H1 (cell line): ENCODE data around the gene FOXN3. TPM values are rescaled to one million over a fixed set of nuclear protein-coding genes. Genes with fewer than 3 reads are reported as not detected.

Experiments used
- CTCF ChIA-PET: fragments of 300-600 bp; sonication (Branson Sonifier 250); formaldehyde crosslinking; loops from one replicate; lab custom pipeline; 2021; ENCODE audit not compliant: partially characterized antibody; lab: Charles Lee
- POLR2A ChIA-PET: fragments of 300-600 bp; sonication (Branson Sonifier 250); formaldehyde crosslinking; loops from one replicate; lab custom pipeline; 2021; ENCODE audit warnings: inconsistent platforms; ENCODE audit not compliant: partially characterized antibody; lab: Charles Lee
- DNase-seq, 2 experiments: peaks; one replicate each; pipeline versions ENCODE4 v3.0.0 to v3.0.0-alpha.2; 2010 to 2022; ENCODE audit warnings: low spot score in 2 of 2, low read depth in 1 of 2, mixed read lengths in 1 of 2
- FAIRE-seq: peaks from 2 replicates; lab custom pipeline; 2011; peaks lifted over from hg19 to GRCh38; lab: Jason Lieb, UNC
- H2AFZ ChIP-seq: 2 replicates; pipeline ENCODE4 v1.8.1; 2012; ENCODE audit warnings: low read length, inconsistent platforms
- H2AK5ac ChIP-seq: 2 replicates; pipeline ENCODE4 v1.6.1; 2013; ENCODE audit warnings: low read depth, low read length
- H2BK120ac ChIP-seq: replicated peaks from 2 replicates; pipeline ENCODE3; 2013; ENCODE audit warnings: low read depth, low read length, inconsistent platforms
- H2BK12ac ChIP-seq: 2 replicates; pipeline ENCODE4 v1.6.1; 2013; ENCODE audit warnings: low read depth, low read length
- H2BK15ac ChIP-seq: 2 replicates; pipeline ENCODE4 v1.6.1; 2013; ENCODE audit warnings: low read length
- H2BK20ac ChIP-seq: 2 replicates; pipeline ENCODE4 v1.6.1; 2013; ENCODE audit warnings: low read length
- H2BK5ac ChIP-seq: 2 replicates; pipeline ENCODE4 v1.6.1; 2013; ENCODE audit warnings: low read depth, low read length
- H3K14ac ChIP-seq: 2 replicates; pipeline ENCODE4 v1.6.1; 2013; ENCODE audit warnings: inconsistent platforms; ENCODE audit not compliant: insufficient read length
- H3K18ac ChIP-seq: 2 replicates; pipeline ENCODE4 v1.6.1; 2013; ENCODE audit warnings: low read length; ENCODE audit errors: extremely low read depth
- H3K23ac ChIP-seq: 2 replicates; pipeline ENCODE4 v1.6.1; 2013; ENCODE audit warnings: inconsistent platforms; ENCODE audit not compliant: insufficient read length
- H3K23me2 ChIP-seq: 2 replicates; pipeline ENCODE4 v1.6.1; 2013; ENCODE audit warnings: low read depth, low read length
- H3K27ac ChIP-seq: 2 replicates; pipeline ENCODE4 v1.6.1; 2011; ENCODE audit warnings: low read depth, low read length, inconsistent platforms
- H3K27me3 ChIP-seq, 4 experiments: replicated peaks in 1 of 4; 1 replicate in 1 of 4; 2 replicates in 3 of 4; pipeline versions ENCODE4 v1.6.1 to v1.8.1; 2011 to 2013; ENCODE audit warnings: low read length in 3 of 4, mild to moderate bottlenecking in 3 of 4, inconsistent platforms in 2 of 4, mixed read lengths in 2 of 4, moderate library complexity in 1 of 4; ENCODE audit not compliant: control insufficient read depth in 3 of 4, insufficient read depth in 3 of 4; ENCODE audit errors: extremely low read depth in 1 of 4
- H3K36me3 ChIP-seq, 4 experiments: 2 replicates each; pipeline versions ENCODE4 v1.6.1 to v1.8.1; 2011 to 2013; ENCODE audit warnings: mild to moderate bottlenecking in 4 of 4, low read length in 3 of 4, moderate library complexity in 2 of 4, control low read depth in 1 of 4, inconsistent platforms in 1 of 4; ENCODE audit not compliant: insufficient read depth in 4 of 4, control insufficient read depth in 2 of 4
- H3K4ac ChIP-seq: replicated peaks from 2 replicates; pipeline ENCODE3; 2013; ENCODE audit warnings: low read length, low read depth, mixed read lengths, inconsistent platforms; ENCODE audit not compliant: insufficient read length
- H3K4me1 ChIP-seq, 4 experiments: replicated peaks in 1 of 4; 1 replicate in 1 of 4; 2 replicates in 3 of 4; pipeline versions ENCODE4 v1.6.1 to v1.8.1; 2011 to 2013; ENCODE audit warnings: low read length in 3 of 4, inconsistent platforms in 2 of 4, mixed read lengths in 1 of 4; ENCODE audit not compliant: insufficient read depth in 4 of 4, control insufficient read depth in 3 of 4
- H3K4me2 ChIP-seq, 2 experiments: 2 replicates each; pipeline versions ENCODE4 v1.6.1 to v1.8.1; 2011 to 2013; ENCODE audit warnings: low read depth in 2 of 2, low read length in 2 of 2, control low read depth in 1 of 2, inconsistent platforms in 1 of 2, mild to moderate bottlenecking in 1 of 2; ENCODE audit not compliant: insufficient read depth in 1 of 2
- H3K4me3 ChIP-seq, 4 experiments: fragments of 200-600, 300-600 bp in 1 of 4; sonication (generic), shearing (Covaris generic), sonication (Bioruptor Twin) in 1 of 4; 2 replicates each; pipeline versions ENCODE4 v1.5.1 to v1.8.1; 2011 to 2016; ENCODE audit warnings: low read length in 4 of 4, low read depth in 3 of 4, control low read depth in 2 of 4, inconsistent platforms in 2 of 4, mild to moderate bottlenecking in 2 of 4, mixed read lengths in 1 of 4, moderate library complexity in 1 of 4; ENCODE audit not compliant: insufficient read depth in 2 of 4; ENCODE audit errors: extremely low read depth in 1 of 4
- H3K56ac ChIP-seq: replicated peaks from 2 replicates; pipeline ENCODE3; 2013; ENCODE audit warnings: low read depth, mild to moderate bottlenecking, mixed read lengths, low read length, inconsistent platforms; ENCODE audit not compliant: insufficient read length
- H3K79me1 ChIP-seq: 2 replicates; pipeline ENCODE4 v1.6.1; 2013; ENCODE audit warnings: low read depth, low read length, control low read depth
- H3K79me2 ChIP-seq, 2 experiments: 2 replicates each; pipeline versions ENCODE4 v1.6.1 to v1.8.1; 2012 to 2013; ENCODE audit warnings: low read length in 2 of 2, mild to moderate bottlenecking in 2 of 2, inconsistent platforms in 1 of 2; ENCODE audit not compliant: insufficient read depth in 2 of 2, control insufficient read depth in 1 of 2
- H3K9ac ChIP-seq, 4 experiments: replicated peaks in 1 of 4; 1 replicate in 1 of 4; 2 replicates in 3 of 4; pipeline versions ENCODE4 v1.6.1 to v1.8.1; 2011 to 2013; ENCODE audit warnings: low read depth in 3 of 4, low read length in 3 of 4, control low read depth in 2 of 4, mild to moderate bottlenecking in 2 of 4, moderate library complexity in 2 of 4, inconsistent platforms in 1 of 4; ENCODE audit errors: extremely low read depth in 1 of 4
- H3K9me3 ChIP-seq, 2 experiments: 2 replicates each; pipeline versions ENCODE4 v1.6.1 to v1.8.1; 2012 to 2013; ENCODE audit warnings: mild to moderate bottlenecking in 2 of 2, moderate library complexity in 2 of 2, control low read depth in 1 of 2, inconsistent platforms in 1 of 2, low read depth in 1 of 2, low read length in 1 of 2, mixed read lengths in 1 of 2; ENCODE audit not compliant: insufficient read depth in 2 of 2
- H4K20me1 ChIP-seq, 2 experiments: replicated peaks in 1 of 2; 2 replicates each; pipeline versions ENCODE3 to v1.8.1; 2011 to 2013; ENCODE audit warnings: inconsistent platforms in 2 of 2, low read length in 2 of 2, mild to moderate bottlenecking in 1 of 2; ENCODE audit not compliant: insufficient read depth in 2 of 2, control insufficient read depth in 1 of 2
- H4K5ac ChIP-seq: 2 replicates; pipeline ENCODE4 v1.6.1; 2013; ENCODE audit warnings: low read length, low read depth, mixed read lengths, inconsistent platforms; ENCODE audit not compliant: insufficient read length
- H4K8ac ChIP-seq: 2 replicates; pipeline ENCODE4 v1.8.0; 2013; ENCODE audit warnings: mild to moderate bottlenecking, moderate library complexity, low read length, inconsistent platforms; ENCODE audit not compliant: insufficient read depth; ENCODE audit errors: extremely low read depth
- H4K91ac ChIP-seq: replicated peaks from 2 replicates; pipeline ENCODE3; 2013; ENCODE audit warnings: low read length, mixed read lengths, inconsistent platforms; ENCODE audit not compliant: insufficient read length
- BACH1 ChIP-seq: IDR thresholded peaks from 2 replicates; pipeline ENCODE4 v1.6.1; 2012; ENCODE audit warnings: low read length, improper control_type of control experiment
- BCL11A ChIP-seq, 2 experiments: IDR thresholded peaks; one replicate each; pipeline ENCODE4 v1.6.1; 2011; ENCODE audit warnings: low read depth in 2 of 2, low read length in 2 of 2, mild to moderate bottlenecking in 2 of 2
- EGR1 ChIP-seq: IDR thresholded peaks from 2 replicates; pipeline ENCODE4 v1.6.1; 2011; ENCODE audit warnings: low read depth, low read length, borderline replicate concordance
- FOSL1 ChIP-seq: IDR thresholded peaks from 2 replicates; pipeline ENCODE4 v1.6.1; 2011; ENCODE audit warnings: mild to moderate bottlenecking, low read depth, low read length, moderate library complexity; ENCODE audit not compliant: insufficient read depth
- JUND ChIP-seq: IDR thresholded peaks from 2 replicates; pipeline ENCODE4 v1.6.1; 2011; ENCODE audit warnings: mild to moderate bottlenecking, improper control_type of control experiment, low read length
- POLR2AphosphoS5 ChIP-seq: IDR thresholded peaks from 2 replicates; pipeline ENCODE4 v1.6.1; 2011; ENCODE audit warnings: low read depth, low read length
- RBBP5 ChIP-seq: IDR thresholded peaks from 2 replicates; pipeline ENCODE4 v1.7.1; 2012; ENCODE audit warnings: low read depth, mild to moderate bottlenecking, inconsistent platforms, low read length, moderate library complexity, borderline replicate concordance
- RNF2 ChIP-seq: fragments of 200-900, 300-1000 bp; sonication (generic); IDR thresholded peaks from 2 replicates; pipeline ENCODE4 v1.7.1; 2016; ENCODE audit warnings: borderline replicate concordance, low read depth, mild to moderate bottlenecking, antibody characterized with exemption, low read length; ENCODE audit not compliant: poor library complexity, severe bottlenecking; ENCODE audit errors: missing control alignments
- SIN3A ChIP-seq, 2 experiments: IDR thresholded peaks in 1 of 2; conservative IDR thresholded peaks in 1 of 2; 2 replicates each; pipeline ENCODE4 v1.6.1; 2011 to 2012; ENCODE audit warnings: low read length in 2 of 2, improper control_type of control experiment in 1 of 2, low read depth in 1 of 2, mild to moderate bottlenecking in 1 of 2
- SUZ12 ChIP-seq: fragments of 200-600 bp; sonication (generic); IDR thresholded peaks from 2 replicates; pipeline ENCODE4 v1.6.1; 2012; ENCODE audit warnings: mild to moderate bottlenecking, inconsistent platforms, low read length, moderate library complexity, mixed read lengths
- TBP ChIP-seq: IDR thresholded peaks from 2 replicates; pipeline ENCODE4 v1.6.1; 2011; ENCODE audit warnings: low read depth, low read length, improper control_type of control experiment
- TCF12 ChIP-seq: IDR thresholded peaks from 2 replicates; pipeline ENCODE4 v1.6.1; 2011; ENCODE audit warnings: low read depth, mild to moderate bottlenecking, low read length
- WGBS, 2 experiments: shearing (Covaris generic) in 1 of 2; methylation state at CpG; one replicate each; pipeline versions ENCODE4 v1.1.6 to v1.1.7; 2013 to 2015; ENCODE audit warnings: low lambda C conversion rate in 2 of 2, mixed read lengths in 2 of 2, inconsistent platforms in 1 of 2, low coverage in 1 of 2, missing lambda C conversion rate in 1 of 2; ENCODE audit not compliant: insufficient replicate concordance in 2 of 2, insufficient coverage in 1 of 2, insufficient read length in 1 of 2; ENCODE audit errors: extremely low coverage in 1 of 2, missing lambda C conversion rate in 1 of 2; 5-methylcytosine and 5-hydroxymethylcytosine counted together
- polyA plus RNA-seq, 7 experiments: library from polyadenylated mRNA; depleted of rRNA in 3 of 7; stranded (reverse) in 5 of 7; unstranded in 2 of 7; fragments of >200 nt in 5 of 7; fragments of 200-250 nt in 2 of 7; gene quantifications; 1 replicate in 5 of 7; 2 replicates in 1 of 7; 4 replicates in 1 of 7; pipeline versions ENCODE4 v1.2.1 to v1.2.3, GENCODE V29; 2011 to 2013; ENCODE audit warnings: missing spikeins in 2 of 7, mixed read lengths in 2 of 7
- total RNA-seq: library from RNA; stranded (reverse); fragmentation: NEBNext Ultra II Directional; extraction: Animal tissue kit (Norgen Biotek cat#: 25700); gene quantifications from 2 replicates; pipeline ENCODE4 v1.2.1, GENCODE V29; 2021
- TF ChIP-seq, protein P1 (sequence below): IDR thresholded peaks from 2 replicates; pipeline ENCODE4 v1.6.1; 2012; ENCODE audit warnings: inconsistent platforms

Gene FOXN3
- total and polyA plus RNA-seq, 2 of the 8 experiments (the other 6 are each of a cell fraction or from before 2014, with no cell fraction given): 52.6 to 178 TPM

DNA sequence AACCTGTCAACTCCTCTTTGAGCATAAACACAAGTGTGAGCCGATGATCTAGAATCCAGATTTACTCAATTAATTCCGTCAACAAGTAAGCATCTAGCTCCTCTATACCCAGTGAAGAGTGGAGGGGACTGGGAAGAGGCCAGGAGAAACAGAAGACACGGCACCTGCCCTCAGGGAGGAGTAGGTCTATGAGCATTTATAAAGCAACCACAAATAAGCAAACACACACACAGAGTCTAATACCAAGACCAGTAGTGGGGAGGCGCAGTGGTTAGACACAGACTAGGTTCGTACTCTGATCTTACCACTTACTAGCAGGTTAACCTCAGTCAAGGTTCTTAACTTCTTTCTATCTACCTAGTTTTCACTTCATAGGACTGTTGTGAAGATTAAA, 5.9 kb upstream of the FOXN3 start:
- Histone ChIP-seq H3K9me3 (no peaks in the 10 kb centered on the region), H3K9ac (no peak overlapping the region), H3K4me2 (no peak overlapping the region), H3K56ac (no peak overlapping the region), H2BK15ac (no peak overlapping the region), H4K8ac (no peak overlapping the region), H3K14ac (no peak overlapping the region), H3K4me3 (no peak overlapping the region), H3K23ac (no peak overlapping the region), H3K27ac (no peak overlapping the region), H3K4me1 (peaks cover 3 to 13% (median 9%) of the 10 kb centered on the region in 4 experiments; a peak in 6 of 7 replicates), H3K18ac (no peak overlapping the region), H3K79me1 (0 out of 2 replicates have a peak, but pooled peaks cover 3% of the 10 kb centered on the region), H2BK20ac (no peak overlapping the region), H2AFZ (no peak overlapping the region), H2AK5ac (no peak overlapping the region), H3K23me2 (peaks cover 2% of the 10 kb centered on the region; the same call in 1 of the 2 replicates), H3K27me3 (no peaks in the 10 kb centered on the region), H4K5ac (no peak overlapping the region), H3K79me2 (peaks cover 0 to 64% of the 10 kb centered on the region in 2 experiments; a peak in 2 of 4 replicates), H4K20me1 (no peaks in the 10 kb centered on the region), H2BK5ac (no peak overlapping the region), H2BK12ac (no peak overlapping the region; the same call in 1 of the 2 replicates), H3K4ac (no peak overlapping the region), H2BK120ac (no peak overlapping the region), H4K91ac (peak overlapping the region; percentile 51), H3K36me3 (0 out of 8 replicates have a peak, but pooled peaks cover 0 to 2% (median 0%) of the 10 kb centered on the region in 4 experiments)
- ChIA-PET POLR2A (no interaction called here), CTCF (interaction anchor here (0.8 kb wide), 1 partner anchor 151 kb away, joined by 3 read pairs; no protein-coding TSS in a partner anchor)
- WGBS, 2 experiments: 74% methylated on average over 5 of the region's 5 CpGs; no CpG with 5 or more reads in 1 of the 2 experiments
- DNase-seq (no peak), FAIRE-seq (no peak)
- TF ChIP-seq SUZ12 (no peak), TCF12 (no peak), EGR1 (no peak), JUND (no peak), TBP (no peak), RNF2 (no peak), BCL11A (IDR thresholded peaks at IDR 0.05; ENCODE audit: low read depth in 2 of 2, low read length in 2 of 2) (no peak), POLR2AphosphoS5 (no peak), BACH1 (no peak), SIN3A (conservative IDR thresholded peaks at IDR 0.05 in 1 of 2, IDR thresholded peaks at IDR 0.05 in 1 of 2; ENCODE audit: low read depth in 1 of 2, low read length in 2 of 2) (no peak), RBBP5 (no peak), FOSL1 (no peak)
- TF ChIP-seq, protein P1, sequence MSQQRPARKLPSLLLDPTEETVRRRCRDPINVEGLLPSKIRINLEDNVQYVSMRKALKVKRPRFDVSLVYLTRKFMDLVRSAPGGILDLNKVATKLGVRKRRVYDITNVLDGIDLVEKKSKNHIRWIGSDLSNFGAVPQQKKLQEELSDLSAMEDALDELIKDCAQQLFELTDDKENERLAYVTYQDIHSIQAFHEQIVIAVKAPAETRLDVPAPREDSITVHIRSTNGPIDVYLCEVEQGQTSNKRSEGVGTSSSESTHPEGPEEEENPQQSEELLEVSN: no peak
